ENCODE measurements around the gene NPB. TPM values are rescaled to one million over a fixed set of nuclear protein-coding genes. Genes with fewer than 3 reads are reported as not detected.

NPB gene
- total and polyA plus RNA-seq, 2 donors (not counting 1 experiment from before 2014, with no cell fraction given): 0.31 to 0.83 TPM

DNA sequence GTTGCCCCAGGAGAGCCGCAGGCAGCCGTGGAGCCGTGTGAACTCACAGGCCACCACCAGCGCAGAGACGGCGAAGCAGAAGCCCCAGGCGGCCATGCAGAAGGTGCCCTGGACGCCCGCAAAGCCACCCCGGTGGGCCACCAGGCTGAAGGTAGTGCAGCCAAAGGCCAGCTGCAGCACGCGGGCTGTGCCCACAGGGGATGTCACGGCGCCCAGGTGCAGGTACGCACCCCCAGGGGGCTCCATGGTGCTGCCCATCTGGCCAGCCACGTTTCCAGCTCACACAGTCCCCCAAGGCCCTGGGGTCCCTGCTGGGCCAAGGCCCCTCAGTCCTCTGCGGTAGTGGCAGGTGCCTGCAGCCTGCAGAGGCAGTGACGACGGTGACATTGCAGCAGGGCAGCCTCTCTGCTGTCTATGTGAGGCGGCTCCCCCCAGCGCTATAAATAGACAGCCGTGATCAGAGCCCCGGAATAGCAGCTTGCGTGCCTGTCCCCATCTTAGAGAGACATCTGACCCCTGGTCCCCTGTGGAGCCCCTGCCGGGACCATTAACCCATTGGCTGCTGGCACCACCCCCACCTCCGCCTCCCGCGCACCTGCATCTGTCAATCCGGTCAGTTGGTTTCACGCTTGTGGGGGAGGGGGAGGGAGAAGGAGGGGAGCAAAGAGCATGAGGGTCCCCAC, 39.6 kb downstream of the NPB start:
- H3K4me3 ChIP-seq (replicated peaks in 1 of 4; ENCODE audit: control extremely low read depth in 1 of 4, insufficient read depth in 1 of 4, low read depth in 3 of 4, low read length in 4 of 4): no peak overlapping the region
- H2AFZ ChIP-seq (ENCODE audit: low read length): no peak overlapping the region
- H3K27ac ChIP-seq (ENCODE audit: insufficient read depth, low read length): no peak overlapping the region
- peaks cover 10% of the 10 kb centered on the region for H3K27me3 ChIP-seq (ENCODE audit: control insufficient read depth, insufficient read depth, low read length)
- no peak for DNase-seq (ENCODE audit: low read depth in 2 of 2)
- no peaks in the 10 kb centered on the region for H3K79me2 ChIP-seq (ENCODE audit: control insufficient read depth, insufficient read depth, low read length)
- no peak overlapping the region for H3K9ac ChIP-seq (ENCODE audit: insufficient read depth, low read length)
- no peaks in the 10 kb centered on the region for H3K4me1 ChIP-seq (ENCODE audit: control insufficient read depth, extremely low read depth, insufficient read depth, low read length)
- no peaks in the 10 kb centered on the region for H3K36me3 ChIP-seq (ENCODE audit: control insufficient read depth, insufficient read depth, low read length)
- TF ChIP-seq, protein P1, sequence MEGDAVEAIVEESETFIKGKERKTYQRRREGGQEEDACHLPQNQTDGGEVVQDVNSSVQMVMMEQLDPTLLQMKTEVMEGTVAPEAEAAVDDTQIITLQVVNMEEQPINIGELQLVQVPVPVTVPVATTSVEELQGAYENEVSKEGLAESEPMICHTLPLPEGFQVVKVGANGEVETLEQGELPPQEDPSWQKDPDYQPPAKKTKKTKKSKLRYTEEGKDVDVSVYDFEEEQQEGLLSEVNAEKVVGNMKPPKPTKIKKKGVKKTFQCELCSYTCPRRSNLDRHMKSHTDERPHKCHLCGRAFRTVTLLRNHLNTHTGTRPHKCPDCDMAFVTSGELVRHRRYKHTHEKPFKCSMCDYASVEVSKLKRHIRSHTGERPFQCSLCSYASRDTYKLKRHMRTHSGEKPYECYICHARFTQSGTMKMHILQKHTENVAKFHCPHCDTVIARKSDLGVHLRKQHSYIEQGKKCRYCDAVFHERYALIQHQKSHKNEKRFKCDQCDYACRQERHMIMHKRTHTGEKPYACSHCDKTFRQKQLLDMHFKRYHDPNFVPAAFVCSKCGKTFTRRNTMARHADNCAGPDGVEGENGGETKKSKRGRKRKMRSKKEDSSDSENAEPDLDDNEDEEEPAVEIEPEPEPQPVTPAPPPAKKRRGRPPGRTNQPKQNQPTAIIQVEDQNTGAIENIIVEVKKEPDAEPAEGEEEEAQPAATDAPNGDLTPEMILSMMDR (conservative IDR thresholded peaks at IDR 0.05 in 1 of 2, IDR thresholded peaks at IDR 0.05 in 1 of 2; ENCODE audit: low read depth in 1 of 2, low read length in 2 of 2): no peak
- TF ChIP-seq EZH2 (IDR thresholded peaks at IDR 0.05; ENCODE audit: low read length, missing control alignments): no peak
- no peaks in the 10 kb centered on the region for H3K9me3 ChIP-seq (ENCODE audit: control insufficient read depth, insufficient read depth, low read depth, low read length)
- no peaks in the 10 kb centered on the region for H4K20me1 ChIP-seq (ENCODE audit: control insufficient read depth, extremely low read depth, insufficient read depth, low read length)
- no peak overlapping the region for H3K4me2 ChIP-seq (ENCODE audit: extremely low read depth, insufficient read depth, low read length)

DNA sequence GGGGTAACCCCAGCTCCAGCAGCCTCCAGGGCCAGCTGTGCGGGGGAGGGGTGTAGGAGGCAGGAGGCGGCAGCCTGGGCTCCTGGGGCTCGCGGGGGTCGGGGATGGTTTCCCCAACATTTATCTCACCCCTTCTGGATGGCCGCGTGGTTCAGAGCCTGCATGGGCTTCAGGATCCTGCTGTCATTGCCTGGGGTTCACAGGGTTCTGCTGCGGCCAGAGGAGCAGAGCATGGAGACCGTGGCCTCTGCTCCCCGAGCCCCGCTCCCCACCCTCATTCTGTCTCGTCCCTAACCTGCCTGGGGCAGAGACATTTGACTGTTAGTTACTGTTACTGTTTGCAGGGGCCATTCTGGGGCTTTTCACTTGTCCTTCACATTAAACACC, 40.1 kb downstream of the NPB start:
- Histone ChIP-seq H3K4me1 (ENCODE audit: control insufficient read depth, extremely low read depth, insufficient read depth, low read length) (no peaks in the 10 kb centered on the region), H3K79me2 (ENCODE audit: control insufficient read depth, insufficient read depth, low read length) (no peaks in the 10 kb centered on the region), H3K9me3 (ENCODE audit: control insufficient read depth, insufficient read depth, low read depth, low read length) (no peaks in the 10 kb centered on the region), H2AFZ (ENCODE audit: low read length) (no peak overlapping the region), H3K27me3 (ENCODE audit: control insufficient read depth, insufficient read depth, low read length) (peaks cover 10% of the 10 kb centered on the region), H3K9ac (ENCODE audit: insufficient read depth, low read length) (no peak overlapping the region), H3K4me3 (replicated peaks in 1 of 4; ENCODE audit: control extremely low read depth in 1 of 4, insufficient read depth in 1 of 4, low read depth in 3 of 4, low read length in 4 of 4) (no peak overlapping the region), H4K20me1 (ENCODE audit: control insufficient read depth, extremely low read depth, insufficient read depth, low read length) (no peaks in the 10 kb centered on the region), H3K4me2 (ENCODE audit: extremely low read depth, insufficient read depth, low read length) (no peak overlapping the region), H3K36me3 (ENCODE audit: control insufficient read depth, insufficient read depth, low read length) (no peaks in the 10 kb centered on the region), H3K27ac (ENCODE audit: insufficient read depth, low read length) (no peak overlapping the region)
- DNase-seq (ENCODE audit: low read depth in 2 of 2): no peak
- TF ChIP-seq, protein P1 (conservative IDR thresholded peaks at IDR 0.05 in 1 of 2, IDR thresholded peaks at IDR 0.05 in 1 of 2; ENCODE audit: low read depth in 1 of 2, low read length in 2 of 2): no peak
- TF ChIP-seq EZH2 (IDR thresholded peaks at IDR 0.05; ENCODE audit: low read length, missing control alignments): no peak

GRCh38 chr17:81944858-81945257, 42.8 kb downstream of the NPB start:
- Histone ChIP-seq H4K20me1 (ENCODE audit: control insufficient read depth, extremely low read depth, insufficient read depth, low read length) (no peaks in the 10 kb centered on the region), H3K4me2 (ENCODE audit: extremely low read depth, insufficient read depth, low read length) (no peak overlapping the region), H3K27ac (ENCODE audit: insufficient read depth, low read length) (no peak overlapping the region), H3K9me3 (ENCODE audit: control insufficient read depth, insufficient read depth, low read depth, low read length) (no peaks in the 10 kb centered on the region), H3K36me3 (ENCODE audit: control insufficient read depth, insufficient read depth, low read length) (no peaks in the 10 kb centered on the region), H3K4me1 (ENCODE audit: control insufficient read depth, extremely low read depth, insufficient read depth, low read length) (no peaks in the 10 kb centered on the region), H3K27me3 (ENCODE audit: control insufficient read depth, insufficient read depth, low read length) (peaks cover 10% of the 10 kb centered on the region), H2AFZ (ENCODE audit: low read length) (no peak overlapping the region), H3K9ac (ENCODE audit: insufficient read depth, low read length) (no peak overlapping the region), H3K4me3 (replicated peaks in 1 of 4; ENCODE audit: control extremely low read depth in 1 of 4, insufficient read depth in 1 of 4, low read depth in 3 of 4, low read length in 4 of 4) (no peak overlapping the region), H3K79me2 (ENCODE audit: control insufficient read depth, insufficient read depth, low read length) (no peaks in the 10 kb centered on the region)
- TF ChIP-seq, protein P1 (conservative IDR thresholded peaks at IDR 0.05 in 1 of 2, IDR thresholded peaks at IDR 0.05 in 1 of 2; ENCODE audit: low read depth in 1 of 2, low read length in 2 of 2): no peak
- no peak for TF ChIP-seq EZH2 (IDR thresholded peaks at IDR 0.05; ENCODE audit: low read length, missing control alignments)
- DNase-seq (ENCODE audit: low read depth in 2 of 2): no peak

Data from fibroblast of lung (primary cell).